ENCODE data around the gene CMTM7.
"Not testable (repeated sequence)": the region's sequence is repeated elsewhere in the genome, so short reads cannot be mapped to it uniquely, and the experiment has no call there.

The CMTM7 gene

GRCh38 chr3:32383136-32383711, 8.4 kb upstream of the CMTM7 start:
- no peak for DNase-seq (ENCODE audit: low read depth)

GRCh38 chr3:32384938-32385337, 6.7 kb upstream of the CMTM7 start:
- no peak for DNase-seq (ENCODE audit: low read depth)

- DNase-seq (ENCODE audit: low read depth), result no peak
Observed at GRCh38 chr3:32387512-32387911, 4.1 kb upstream of the CMTM7 start.

GRCh38 chr3:32389577-32389976, 2.1 kb upstream of the CMTM7 start:
- DNase-seq (ENCODE audit: low read depth), result not testable (repeated sequence)

GRCh38 chr3:32392536-32393302, 1.1 kb downstream of the CMTM7 start:
- no peak for DNase-seq (ENCODE audit: low read depth)

- DNase-seq (ENCODE audit: low read depth), result no peak
Observed at GRCh38 chr3:32395496-32395895, 3.8 kb downstream of the CMTM7 start.

GRCh38 chr3:32397941-32398340, 6.3 kb downstream of the CMTM7 start:
- DNase-seq (ENCODE audit: low read depth), result no peak

GRCh38 chr3:32398531-32398930, 6.9 kb downstream of the CMTM7 start:
- DNase-seq (ENCODE audit: low read depth), result no peak

GRCh38 chr3:32399030-32399620, 7.5 kb downstream of the CMTM7 start:
- no peak for DNase-seq (ENCODE audit: low read depth)

- DNase-seq (ENCODE audit: low read depth), result no peak
Observed at GRCh38 chr3:32401126-32401525, 9.5 kb downstream of the CMTM7 start.

- DNase-seq (ENCODE audit: low read depth), result peak; percentile 41
Observed at GRCh38 chr3:32401556-32402081, 10.0 kb downstream of the CMTM7 start.

- no peak for DNase-seq (ENCODE audit: low read depth)
Observed at GRCh38 chr3:32403663-32404062, 12.0 kb downstream of the CMTM7 start.

- no peak for DNase-seq (ENCODE audit: low read depth)
Observed at GRCh38 chr3:32404714-32405113, 13.1 kb downstream of the CMTM7 start.

- no peak for DNase-seq (ENCODE audit: low read depth)
Observed at GRCh38 chr3:32405155-32405554, 13.5 kb downstream of the CMTM7 start.

- DNase-seq (ENCODE audit: low read depth), result no peak
Observed at GRCh38 chr3:32405711-32406323, 14.2 kb downstream of the CMTM7 start.

- DNase-seq (ENCODE audit: low read depth), result no peak
Observed at GRCh38 chr3:32406486-32407408, 15.1 kb downstream of the CMTM7 start.

GRCh38 chr3:32410367-32411246, 19.0 kb downstream of the CMTM7 start:
- DNase-seq (ENCODE audit: low read depth), result no peak

GRCh38 chr3:32411442-32411841, 19.8 kb downstream of the CMTM7 start:
- no peak for DNase-seq (ENCODE audit: low read depth)

GRCh38 chr3:32412887-32413286, 21.2 kb downstream of the CMTM7 start:
- DNase-seq (ENCODE audit: low read depth), result no peak

- no peak for DNase-seq (ENCODE audit: low read depth)
Observed at GRCh38 chr3:32413845-32414521, 22.3 kb downstream of the CMTM7 start.
